ENCODE measurements around the gene CENPX. TPM values are rescaled to one million over a fixed set of nuclear protein-coding genes. Genes with fewer than 3 reads are reported as not detected.

The CENPX gene
- total and polyA plus RNA-seq, 2 of the 13 experiments (the other 11 are each of a cell fraction or from before 2014, with no cell fraction given), result 92.7 to 170 TPM

- TF ChIP-seq, protein P1, sequence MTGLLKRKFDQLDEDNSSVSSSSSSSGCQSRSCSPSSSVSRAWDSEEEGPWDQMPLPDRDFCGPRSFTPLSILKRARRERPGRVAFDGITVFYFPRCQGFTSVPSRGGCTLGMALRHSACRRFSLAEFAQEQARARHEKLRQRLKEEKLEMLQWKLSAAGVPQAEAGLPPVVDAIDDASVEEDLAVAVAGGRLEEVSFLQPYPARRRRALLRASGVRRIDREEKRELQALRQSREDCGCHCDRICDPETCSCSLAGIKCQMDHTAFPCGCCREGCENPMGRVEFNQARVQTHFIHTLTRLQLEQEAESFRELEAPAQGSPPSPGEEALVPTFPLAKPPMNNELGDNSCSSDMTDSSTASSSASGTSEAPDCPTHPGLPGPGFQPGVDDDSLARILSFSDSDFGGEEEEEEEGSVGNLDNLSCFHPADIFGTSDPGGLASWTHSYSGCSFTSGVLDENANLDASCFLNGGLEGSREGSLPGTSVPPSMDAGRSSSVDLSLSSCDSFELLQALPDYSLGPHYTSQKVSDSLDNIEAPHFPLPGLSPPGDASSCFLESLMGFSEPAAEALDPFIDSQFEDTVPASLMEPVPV (CRISPR knock-in tag; IDR thresholded peaks at IDR 0.05), result peak; percentile 69
- TF ChIP-seq ZNF563 (CRISPR knock-in tag; IDR thresholded peaks at IDR 0.05) (peak; percentile 84; the same call in 1 of the 2 replicates), ZNF235 (CRISPR knock-in tag; IDR thresholded peaks at IDR 0.05; ENCODE audit: borderline replicate concordance) (peak; percentile 71; the same call in 1 of the 2 replicates), KLF15 (CRISPR knock-in tag; IDR thresholded peaks at IDR 0.05; ENCODE audit: borderline replicate concordance) (no peak), ZNF572 (CRISPR knock-in tag; IDR thresholded peaks at IDR 0.05) (0 out of 2 replicates have a peak, but pooled peaks have one; percentile 13), GABPB1 (CRISPR knock-in tag; IDR thresholded peaks at IDR 0.05) (no peak; the same call in 1 of the 2 replicates), ZNF205 (CRISPR knock-in tag; IDR thresholded peaks at IDR 0.05) (peak; percentile 43; the same call in 1 of the 2 replicates), ZNF234 (CRISPR knock-in tag; conservative IDR thresholded peaks at IDR 0.05) (no peak), NFIB (CRISPR knock-in tag; IDR thresholded peaks at IDR 0.05; ENCODE audit: borderline replicate concordance) (no peak), NFRKB (IDR thresholded peaks at IDR 0.05) (no peak), SIN3B (IDR thresholded peaks at IDR 0.05; ENCODE audit: low read length) (no peak), ARHGAP35 (CRISPR knock-in tag; IDR thresholded peaks at IDR 0.05; ENCODE audit: borderline replicate concordance) (peak; percentile 61), TEAD2 (CRISPR knock-in tag; IDR thresholded peaks at IDR 0.05) (no peak), NAIF1 (CRISPR knock-in tag; IDR thresholded peaks at IDR 0.05; ENCODE audit: borderline replicate concordance) (peak; percentile 81; the same call in 1 of the 2 replicates)
- TF ChIP-seq, protein P2, sequence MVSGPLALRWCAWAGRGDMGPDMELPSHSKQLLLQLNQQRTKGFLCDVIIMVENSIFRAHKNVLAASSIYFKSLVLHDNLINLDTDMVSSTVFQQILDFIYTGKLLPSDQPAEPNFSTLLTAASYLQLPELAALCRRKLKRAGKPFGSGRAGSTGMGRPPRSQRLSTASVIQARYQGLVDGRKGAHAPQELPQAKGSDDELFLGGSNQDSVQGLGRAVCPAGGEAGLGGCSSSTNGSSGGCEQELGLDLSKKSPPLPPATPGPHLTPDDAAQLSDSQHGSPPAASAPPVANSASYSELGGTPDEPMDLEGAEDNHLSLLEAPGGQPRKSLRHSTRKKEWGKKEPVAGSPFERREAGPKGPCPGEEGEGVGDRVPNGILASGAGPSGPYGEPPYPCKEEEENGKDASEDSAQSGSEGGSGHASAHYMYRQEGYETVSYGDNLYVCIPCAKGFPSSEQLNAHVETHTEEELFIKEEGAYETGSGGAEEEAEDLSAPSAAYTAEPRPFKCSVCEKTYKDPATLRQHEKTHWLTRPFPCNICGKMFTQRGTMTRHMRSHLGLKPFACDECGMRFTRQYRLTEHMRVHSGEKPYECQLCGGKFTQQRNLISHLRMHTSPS (CRISPR knock-in tag; IDR thresholded peaks at IDR 0.05; ENCODE audit: low read depth), result peak; percentile 83; the same call in 1 of the 2 replicates
- TF ChIP-seq, protein P3, sequence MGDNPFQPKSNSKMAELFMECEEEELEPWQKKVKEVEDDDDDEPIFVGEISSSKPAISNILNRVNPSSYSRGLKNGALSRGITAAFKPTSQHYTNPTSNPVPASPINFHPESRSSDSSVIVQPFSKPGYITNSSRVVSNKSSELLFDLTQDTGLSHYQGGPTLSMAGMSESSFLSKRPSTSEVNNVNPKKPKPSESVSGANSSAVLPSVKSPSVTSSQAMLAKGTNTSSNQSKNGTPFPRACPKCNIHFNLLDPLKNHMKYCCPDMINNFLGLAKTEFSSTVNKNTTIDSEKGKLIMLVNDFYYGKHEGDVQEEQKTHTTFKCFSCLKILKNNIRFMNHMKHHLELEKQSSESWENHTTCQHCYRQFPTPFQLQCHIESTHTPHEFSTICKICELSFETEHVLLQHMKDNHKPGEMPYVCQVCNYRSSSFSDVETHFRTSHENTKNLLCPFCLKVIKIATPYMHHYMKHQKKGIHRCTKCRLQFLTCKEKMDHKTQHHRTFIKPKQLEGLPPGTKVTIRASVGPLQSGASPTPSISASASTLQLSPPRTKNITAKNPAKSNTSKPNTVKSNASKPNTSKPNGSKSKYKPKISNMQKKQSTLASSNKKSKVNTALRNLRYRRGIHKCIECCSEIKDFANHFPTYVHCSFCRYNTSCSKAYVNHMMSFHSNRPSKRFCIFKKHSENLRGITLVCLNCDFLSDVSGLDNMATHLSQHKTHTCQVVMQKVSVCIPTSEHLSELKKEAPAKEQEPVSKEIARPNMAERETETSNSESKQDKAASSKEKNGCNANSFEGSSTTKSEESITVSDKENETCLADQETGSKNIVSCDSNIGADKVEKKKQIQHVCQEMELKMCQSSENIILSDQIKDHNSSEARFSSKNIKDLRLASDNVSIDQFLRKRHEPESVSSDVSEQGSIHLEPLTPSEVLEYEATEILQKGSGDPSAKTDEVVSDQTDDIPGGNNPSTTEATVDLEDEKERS (CRISPR knock-in tag; IDR thresholded peaks at IDR 0.05), result peak; percentile 21; the same call in 1 of the 2 replicates
- TF ChIP-seq, protein P4, sequence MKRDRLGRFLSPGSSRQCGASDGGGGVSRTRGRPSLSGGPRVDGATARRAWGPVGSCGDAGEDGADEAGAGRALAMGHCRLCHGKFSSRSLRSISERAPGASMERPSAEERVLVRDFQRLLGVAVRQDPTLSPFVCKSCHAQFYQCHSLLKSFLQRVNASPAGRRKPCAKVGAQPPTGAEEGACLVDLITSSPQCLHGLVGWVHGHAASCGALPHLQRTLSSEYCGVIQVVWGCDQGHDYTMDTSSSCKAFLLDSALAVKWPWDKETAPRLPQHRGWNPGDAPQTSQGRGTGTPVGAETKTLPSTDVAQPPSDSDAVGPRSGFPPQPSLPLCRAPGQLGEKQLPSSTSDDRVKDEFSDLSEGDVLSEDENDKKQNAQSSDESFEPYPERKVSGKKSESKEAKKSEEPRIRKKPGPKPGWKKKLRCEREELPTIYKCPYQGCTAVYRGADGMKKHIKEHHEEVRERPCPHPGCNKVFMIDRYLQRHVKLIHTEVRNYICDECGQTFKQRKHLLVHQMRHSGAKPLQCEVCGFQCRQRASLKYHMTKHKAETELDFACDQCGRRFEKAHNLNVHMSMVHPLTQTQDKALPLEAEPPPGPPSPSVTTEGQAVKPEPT (CRISPR knock-in tag; IDR thresholded peaks at IDR 0.05; ENCODE audit: low read depth), result no peak; the same call in 1 of the 2 replicates
Measured at GRCh38 chr17:81993729-81994592, 28.7 kb downstream of the CENPX start (continued).

All from HepG2 (cell line).